ENCODE data around the gene AQP2. TPM values are rescaled to one million over a fixed set of nuclear protein-coding genes. Genes with fewer than 3 reads are reported as not detected.
A peak's percentile ranks its signal among the peaks of the same experiment; 100 is the strongest.

AQP2 gene
- total and polyA plus RNA-seq, 4 donors, result not detected

GRCh38 chr12:49980501-49981349 lies 30.2 kb downstream of the AQP2 start:
- 82 to 89% methylated on average over 10 of the region's 10 CpGs for WGBS, 2 donors
- H3K9ac ChIP-seq (ENCODE audit: insufficient read depth in 1 of 2, low read length in 2 of 2), result no peak overlapping the region
- H3K36me3 ChIP-seq (ENCODE audit: control insufficient read depth in 4 of 4, insufficient read depth in 4 of 4, low read length in 4 of 4), result no peaks in the 10 kb centered on the region

GRCh38 chr12:49982246-49983087 lies 31.9 kb downstream of the AQP2 start:
- H3K36me3 ChIP-seq (ENCODE audit: control insufficient read depth in 4 of 4, insufficient read depth in 4 of 4, low read length in 4 of 4), result no peaks in the 10 kb centered on the region
- TF ChIP-seq CTCF (IDR thresholded peaks at IDR 0.05; ENCODE audit: control extremely low read depth, extremely low read depth), result no peak
- ATAC-seq (ENCODE audit: insufficient read depth, low FRiP score) (no peak), DNase-seq (no peak)
- peaks cover 4 to 17% (median 7%) of the 10 kb centered on the region in 5 donors for H3K4me1 ChIP-seq (ENCODE audit: control insufficient read depth in 5 of 5, insufficient read depth in 5 of 5, low read length in 5 of 5)
- no peaks in the 10 kb centered on the region for H3K27me3 ChIP-seq (ENCODE audit: control insufficient read depth in 3 of 3, insufficient read depth in 3 of 3, low read length in 2 of 3)
- H3K9ac ChIP-seq (ENCODE audit: insufficient read depth in 1 of 2, low read length in 2 of 2), result no peak overlapping the region
- WGBS, 2 donors, result 77 to 88% methylated on average over 7 of the region's 7 CpGs
- no peak overlapping the region for H3K27ac ChIP-seq (ENCODE audit: low read depth in 1 of 2, low read length in 1 of 2)
- H3K4me3 ChIP-seq, result no peak overlapping the region
- no peaks in the 10 kb centered on the region for H3K9me3 ChIP-seq (ENCODE audit: control insufficient read depth in 4 of 4, insufficient read depth in 3 of 4, low read length in 3 of 4)

More at GRCh38 chr12:49980501-49981349, 30.2 kb downstream of the AQP2 start:
- Histone ChIP-seq H3K9me3 (ENCODE audit: control insufficient read depth in 4 of 4, insufficient read depth in 3 of 4, low read length in 3 of 4) (no peaks in the 10 kb centered on the region), H3K27ac (ENCODE audit: low read depth in 1 of 2, low read length in 1 of 2) (no peak overlapping the region), H3K4me3 (no peak overlapping the region), H3K4me1 (ENCODE audit: control insufficient read depth in 5 of 5, insufficient read depth in 5 of 5, low read length in 5 of 5) (peaks cover 4 to 17% (median 7%) of the 10 kb centered on the region in 5 donors), H3K27me3 (ENCODE audit: control insufficient read depth in 3 of 3, insufficient read depth in 3 of 3, low read length in 2 of 3) (no peaks in the 10 kb centered on the region)
- ATAC-seq (ENCODE audit: insufficient read depth, low FRiP score) (no peak), DNase-seq (no peak)
- TF ChIP-seq CTCF (IDR thresholded peaks at IDR 0.05; ENCODE audit: control extremely low read depth, extremely low read depth), result no peak

- Histone ChIP-seq H3K27ac (ENCODE audit: low read depth in 1 of 2, low read length in 1 of 2) (no peak overlapping the region), H3K27me3 (ENCODE audit: control insufficient read depth in 3 of 3, insufficient read depth in 3 of 3, low read length in 2 of 3) (no peaks in the 10 kb centered on the region), H3K4me1 (ENCODE audit: control insufficient read depth in 5 of 5, insufficient read depth in 5 of 5, low read length in 5 of 5) (peaks cover 4 to 17% (median 7%) of the 10 kb centered on the region in 5 donors), H3K4me3 (no peak overlapping the region), H3K36me3 (ENCODE audit: control insufficient read depth in 4 of 4, insufficient read depth in 4 of 4, low read length in 4 of 4) (peaks cover 0 to 3% (median 0%) of the 10 kb centered on the region in 4 donors), H3K9me3 (ENCODE audit: control insufficient read depth in 4 of 4, insufficient read depth in 3 of 4, low read length in 3 of 4) (no peaks in the 10 kb centered on the region), H3K9ac (ENCODE audit: insufficient read depth in 1 of 2, low read length in 2 of 2) (no peak overlapping the region)
- WGBS, 2 donors, result 9% methylated on average over 8 of the region's 8 CpGs
- no peak for TF ChIP-seq CTCF (IDR thresholded peaks at IDR 0.05; ENCODE audit: control extremely low read depth, extremely low read depth)
- DNase-seq (peak; percentile 81 to 95 (median 91)), ATAC-seq (ENCODE audit: insufficient read depth, low FRiP score) (no peak)
Observed at GRCh38 chr12:49983892-49984291, 33.4 kb downstream of the AQP2 start.

All from lung (tissue), 12 donors.